Smooth muscle cell (in vitro differentiated cells): ENCODE measurements around the gene KLHL36. TPM values are rescaled to one million over a fixed set of nuclear protein-coding genes. Genes with fewer than 3 reads are reported as not detected.

Experiments used
- DNase-seq: peaks from one replicate; lab custom pipeline; 2025; ENCODE audit not compliant: unreplicated experiment; lab: John Stamatoyannopoulos, UW
- H2AFZ ChIP-seq: fragments of 200-600 bp; sonication (generic); 2 replicates; pipeline ENCODE4 v1.6.0; 2016; ENCODE audit warnings: antibody characterized with exemption, low read depth, mild to moderate bottlenecking
- H3F3A ChIP-seq: fragments of 200-600 bp; sonication (generic); 2 replicates; pipeline ENCODE4 v1.6.0; 2017; ENCODE audit warnings: antibody characterized with exemption, low read depth
- H3K27ac ChIP-seq: fragments of 200-600 bp; sonication (generic); 2 replicates; pipeline ENCODE4 v1.5.1; 2016; ENCODE audit warnings: low read depth, mild to moderate bottlenecking
- H3K27me3 ChIP-seq: fragments of 200-600 bp; sonication (generic); 2 replicates; pipeline ENCODE4 v1.6.1; 2016; ENCODE audit warnings: low read depth, mild to moderate bottlenecking
- H3K36me3 ChIP-seq: fragments of 200-600 bp; sonication (generic); 2 replicates; pipeline ENCODE4 v1.5.1; 2016; ENCODE audit warnings: low read depth
- H3K4me1 ChIP-seq: fragments of 200-600 bp; sonication (generic); 2 replicates; pipeline ENCODE4 v1.5.1; 2016; ENCODE audit warnings: low read depth
- H3K4me2 ChIP-seq: fragments of 200-600 bp; sonication (generic); 2 replicates; pipeline ENCODE4 v1.6.0; 2016; ENCODE audit warnings: mild to moderate bottlenecking
- H3K4me3 ChIP-seq: fragments of 200-600 bp; sonication (generic); 2 replicates; pipeline ENCODE4 v1.5.1; 2016; ENCODE audit warnings: mild to moderate bottlenecking
- H3K79me2 ChIP-seq: fragments of 200-600 bp; sonication (generic); 2 replicates; pipeline ENCODE4 v1.6.0; 2016; ENCODE audit warnings: low read depth, mild to moderate bottlenecking
- H3K9ac ChIP-seq: fragments of 200-600 bp; sonication (generic); 2 replicates; pipeline ENCODE4 v1.6.0; 2016; ENCODE audit warnings: low read depth
- H3K9me3 ChIP-seq: fragments of 200-600 bp; sonication (generic); replicated peaks from 2 replicates; pipeline ENCODE4 v1.5.1; 2016; ENCODE audit warnings: low read depth
- H4K20me1 ChIP-seq: fragments of 200-600 bp; sonication (generic); 2 replicates; pipeline ENCODE4 v1.6.0; 2016; ENCODE audit warnings: low read depth
- WGBS: methylation state at CpG from one replicate; pipeline ENCODE4 v1.1.7; 2016; ENCODE audit warnings: low lambda C conversion rate; 5-methylcytosine and 5-hydroxymethylcytosine counted together
- polyA plus RNA-seq: library from polyadenylated mRNA; unstranded; fragments of >200 nt; fragmentation: Nextera tagmentation; extraction: Ambion mirVana; gene quantifications from 2 replicates; pipeline ENCODE4 v1.2.1, GENCODE V29; 2016
- total RNA-seq: library from RNA; depleted of rRNA; stranded (reverse); fragments of >200 nt; gene quantifications from 2 replicates; pipeline ENCODE4 v1.2.3, GENCODE V29; 2014
- TF ChIP-seq, protein P1 (sequence below): fragments of 200-600 bp; sonication (generic); IDR thresholded peaks from 2 replicates; pipeline ENCODE4 v1.5.1; 2017; ENCODE audit warnings: borderline replicate concordance, mild to moderate bottlenecking, antibody characterized with exemption; ENCODE audit not compliant: insufficient read depth, poor library complexity, severe bottlenecking

The KLHL36 gene
- total and polyA plus RNA-seq, 2 experiments from 2014 or later = 18.0 to 35.4 TPM

DNA sequence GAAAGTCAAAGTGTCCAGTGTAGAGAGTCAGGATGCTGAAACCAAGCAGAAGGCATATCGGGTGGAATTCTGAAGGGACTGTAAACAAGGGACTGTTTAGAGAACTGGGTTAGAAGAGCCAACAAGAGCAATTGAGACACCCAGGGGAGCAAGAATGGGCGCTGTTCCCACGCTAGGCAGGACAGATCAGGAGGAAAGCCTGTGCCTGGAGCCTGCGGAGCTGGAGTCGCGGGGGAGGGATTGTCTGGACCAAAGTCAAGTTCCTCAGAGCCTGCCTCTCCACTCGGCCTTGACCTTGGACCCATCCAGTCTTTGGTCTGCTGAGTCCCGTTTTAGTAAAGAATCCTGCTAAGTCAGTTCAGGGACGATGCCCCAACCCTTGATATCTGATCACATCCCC is 14.7 kb upstream of the KLHL36 start:
- WGBS = 76% methylated on average over 9 of the region's 9 CpGs
- Histone ChIP-seq H3K27ac (no peak overlapping the region), H3K27me3 (no peaks in the 10 kb centered on the region), H3K4me2 (no peak overlapping the region), H2AFZ (no peak overlapping the region), H3K4me1 (no peaks in the 10 kb centered on the region), H3K79me2 (no peaks in the 10 kb centered on the region), H3K4me3 (no peak overlapping the region), H3K36me3 (no peaks in the 10 kb centered on the region), H3K9ac (no peak overlapping the region), H3K9me3 (no peaks in the 10 kb centered on the region), H3F3A (no peaks in the 10 kb centered on the region), H4K20me1 (no peaks in the 10 kb centered on the region)
- TF ChIP-seq, protein P1, sequence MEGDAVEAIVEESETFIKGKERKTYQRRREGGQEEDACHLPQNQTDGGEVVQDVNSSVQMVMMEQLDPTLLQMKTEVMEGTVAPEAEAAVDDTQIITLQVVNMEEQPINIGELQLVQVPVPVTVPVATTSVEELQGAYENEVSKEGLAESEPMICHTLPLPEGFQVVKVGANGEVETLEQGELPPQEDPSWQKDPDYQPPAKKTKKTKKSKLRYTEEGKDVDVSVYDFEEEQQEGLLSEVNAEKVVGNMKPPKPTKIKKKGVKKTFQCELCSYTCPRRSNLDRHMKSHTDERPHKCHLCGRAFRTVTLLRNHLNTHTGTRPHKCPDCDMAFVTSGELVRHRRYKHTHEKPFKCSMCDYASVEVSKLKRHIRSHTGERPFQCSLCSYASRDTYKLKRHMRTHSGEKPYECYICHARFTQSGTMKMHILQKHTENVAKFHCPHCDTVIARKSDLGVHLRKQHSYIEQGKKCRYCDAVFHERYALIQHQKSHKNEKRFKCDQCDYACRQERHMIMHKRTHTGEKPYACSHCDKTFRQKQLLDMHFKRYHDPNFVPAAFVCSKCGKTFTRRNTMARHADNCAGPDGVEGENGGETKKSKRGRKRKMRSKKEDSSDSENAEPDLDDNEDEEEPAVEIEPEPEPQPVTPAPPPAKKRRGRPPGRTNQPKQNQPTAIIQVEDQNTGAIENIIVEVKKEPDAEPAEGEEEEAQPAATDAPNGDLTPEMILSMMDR = no peak
- DNase-seq = no peak

DNA sequence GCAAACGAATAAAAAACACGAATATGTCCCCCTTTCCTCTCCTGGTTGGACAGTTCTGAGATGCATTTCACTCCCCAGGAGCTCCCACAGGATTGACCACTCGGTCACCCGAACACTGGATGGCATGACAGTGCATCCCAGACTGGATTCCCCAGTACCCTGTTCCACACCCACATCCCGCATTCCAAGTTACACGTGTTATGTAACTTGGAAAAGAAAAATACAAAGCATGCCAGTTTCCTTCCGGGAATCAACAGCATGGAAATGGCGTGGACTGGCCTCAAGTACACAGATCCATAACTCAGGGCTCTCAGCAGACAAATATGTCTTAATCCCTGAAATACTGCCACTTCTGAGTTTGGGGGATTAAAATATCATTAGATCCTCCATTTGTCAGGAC is 12.6 kb upstream of the KLHL36 start:
- DNase-seq = no peak
- Histone ChIP-seq H3K79me2 (no peaks in the 10 kb centered on the region), H3K4me3 (no peak overlapping the region), H3K9ac (no peak overlapping the region), H3F3A (no peaks in the 10 kb centered on the region), H3K4me2 (no peak overlapping the region), H3K9me3 (no peaks in the 10 kb centered on the region), H3K27ac (no peak overlapping the region), H3K36me3 (no peaks in the 10 kb centered on the region), H4K20me1 (no peaks in the 10 kb centered on the region), H3K27me3 (no peaks in the 10 kb centered on the region), H3K4me1 (no peaks in the 10 kb centered on the region), H2AFZ (no peak overlapping the region)
- TF ChIP-seq, protein P1 = no peak
- 95% methylated on average over 8 of the region's 8 CpGs for WGBS

DNA sequence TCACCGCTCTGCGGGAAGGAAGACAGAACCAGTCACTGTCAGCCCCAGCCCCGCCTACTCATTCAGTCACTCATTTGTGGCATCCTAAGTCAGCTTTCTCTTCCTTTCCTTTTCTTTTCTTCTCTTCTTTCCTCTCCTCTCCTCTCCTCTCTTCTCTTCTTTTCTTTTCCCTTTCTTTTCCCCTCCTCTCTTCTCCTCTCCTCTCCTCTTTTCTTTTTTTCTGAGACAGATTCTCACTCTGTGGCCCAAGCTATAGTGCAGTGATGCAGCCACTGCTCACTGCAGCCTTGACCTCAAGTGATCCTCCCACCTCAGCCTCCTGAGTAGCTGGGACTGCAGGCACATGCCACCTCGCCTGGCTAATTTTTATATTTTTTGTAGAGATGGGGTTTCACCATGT is 10.6 kb upstream of the KLHL36 start:
- DNase-seq = no peak
- Histone ChIP-seq H3K36me3 (no peaks in the 10 kb centered on the region), H3K9me3 (no peaks in the 10 kb centered on the region), H2AFZ (no peak overlapping the region), H3K27me3 (no peaks in the 10 kb centered on the region), H3K4me3 (no peak overlapping the region), H4K20me1 (no peaks in the 10 kb centered on the region), H3K4me2 (no peak overlapping the region), H3K4me1 (no peaks in the 10 kb centered on the region), H3F3A (peaks cover 4% of the 10 kb centered on the region), H3K9ac (no peak overlapping the region), H3K27ac (no peak overlapping the region), H3K79me2 (no peaks in the 10 kb centered on the region)
- TF ChIP-seq, protein P1 = no peak
- WGBS = 86% methylated on average over 4 of the region's 4 CpGs

DNA sequence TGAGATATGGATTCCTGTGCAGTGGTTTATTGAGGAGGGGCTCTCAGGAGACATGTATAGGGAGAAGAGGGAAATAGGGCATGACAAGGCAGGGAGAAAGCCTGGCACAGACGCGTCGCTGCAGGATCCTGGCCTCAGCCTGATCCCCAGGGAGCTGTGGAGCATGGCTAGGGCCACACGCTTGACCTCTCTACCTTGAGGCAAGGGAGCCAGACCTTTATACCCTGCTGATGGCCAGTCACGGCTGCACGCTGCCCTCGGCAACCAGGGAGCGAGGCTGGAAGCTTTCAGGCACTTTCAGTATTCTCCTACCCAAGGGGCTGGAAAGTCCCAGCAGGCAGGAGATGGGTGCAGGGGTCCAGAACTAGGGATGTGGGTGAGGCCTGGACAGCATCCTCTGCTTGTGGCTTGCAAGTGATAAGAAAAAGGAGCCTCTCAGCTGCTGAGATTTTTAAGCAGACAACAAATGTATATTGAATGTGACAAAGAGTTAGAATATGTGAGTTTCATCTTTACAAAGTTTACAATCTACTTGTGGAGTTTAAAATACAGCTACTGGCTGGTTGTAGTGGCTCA is 10.0 kb upstream of the KLHL36 start:
- Histone ChIP-seq H3K27me3 (no peaks in the 10 kb centered on the region), H3K4me1 (no peaks in the 10 kb centered on the region), H3F3A (peaks cover 6% of the 10 kb centered on the region), H3K36me3 (no peaks in the 10 kb centered on the region), H3K79me2 (no peaks in the 10 kb centered on the region), H4K20me1 (no peaks in the 10 kb centered on the region), H2AFZ (no peak overlapping the region), H3K9me3 (no peaks in the 10 kb centered on the region), H3K27ac (no peak overlapping the region), H3K9ac (no peak overlapping the region), H3K4me2 (no peak overlapping the region), H3K4me3 (no peak overlapping the region)
- WGBS = 96% methylated on average over 8 of the region's 8 CpGs
- TF ChIP-seq, protein P1 = no peak
- no peak for DNase-seq
